Upper lobe of left lung (tissue), 6 donors: ENCODE measurements around the gene FBLN2. TPM values are rescaled to one million over a fixed set of nuclear protein-coding genes. Genes with fewer than 3 reads are reported as not detected.

ENCODE experiments used
- ATAC-seq, 2 donors: fragments of 200-7000 bp; cut with Tn5 transposase; one replicate each; pipeline ENCODE4 v1.9.1; 2022; ENCODE audit warnings: mild to moderate bottlenecking in 2 of 2, moderate library complexity in 2 of 2; ENCODE audit not compliant: low FRiP score in 2 of 2
- DNase-seq, 2 donors: peaks; one replicate each; pipeline ENCODE4 v3.0.0-alpha.2; 2019 to 2020
- H3K27ac ChIP-seq, 4 donors: fragments of 200-600 bp; sonication (generic); one replicate each; pipeline ENCODE4 v1.5.1; 2016 to 2019
- H3K27me3 ChIP-seq, 4 donors: fragments of 200-600 bp; sonication (generic); one replicate each; pipeline ENCODE4 v1.5.1; 2017 to 2019
- H3K36me3 ChIP-seq, 4 donors: fragments of 200-600 bp; sonication (generic); one replicate each; pipeline ENCODE4 v1.5.1; 2016 to 2019
- H3K4me1 ChIP-seq, 4 donors: fragments of 200-600 bp; sonication (generic); one replicate each; pipeline ENCODE4 v1.5.1; 2018 to 2019
- H3K4me3 ChIP-seq, 4 donors: fragments of 200-600 bp; sonication (generic); one replicate each; pipeline ENCODE4 v1.5.1; 2017 to 2019; ENCODE audit warnings: mild to moderate bottlenecking in 2 of 4, moderate library complexity in 1 of 4
- H3K9me3 ChIP-seq, 4 donors: fragments of 200-600 bp; sonication (generic); one replicate each; pipeline ENCODE4 v1.5.1; 2018 to 2019
- EP300 ChIP-seq, 4 donors: sonication (generic); formaldehyde crosslinking; IDR thresholded peaks; one replicate each; pipeline ENCODE4 v1.5.1; 2017; ENCODE audit warnings: antibody characterized with exemption in 4 of 4, control low read depth in 2 of 4
- POLR2A ChIP-seq, 4 donors: fragments of 450-650 bp; IDR thresholded peaks; one replicate each; pipeline ENCODE4 v1.5.1; 2016 to 2017; ENCODE audit warnings: antibody characterized with exemption in 4 of 4, mild to moderate bottlenecking in 2 of 4
- POLR2AphosphoS5 ChIP-seq, 2 donors: sonication (generic); formaldehyde crosslinking; IDR thresholded peaks; one replicate each; pipeline ENCODE4 v1.5.1; 2017; ENCODE audit warnings: antibody characterized with exemption in 2 of 2
- WGBS, 2 donors: methylation state at CpG; one replicate each; pipeline ENCODE4 v1.1.5; 2017 to 2018; 5-methylcytosine and 5-hydroxymethylcytosine counted together
- total RNA-seq, 6 donors: library from RNA; depleted of rRNA in 4 of 6; stranded (reverse); fragments of >200 nt in 4 of 6; gene quantifications; one replicate each; pipeline versions ENCODE4 v1.1.0 to v1.2.1, GENCODE V29; 2016 to 2021
- TF ChIP-seq, protein P1 (sequence below), 6 experiments: fragments of 450-650 bp in 4 of 6; fragments of 200-600 bp in 2 of 6; sonication (generic) in 2 of 6; IDR thresholded peaks; one replicate each; pipeline ENCODE4 v1.5.1; 2016 to 2019; ENCODE audit warnings: antibody characterized with exemption in 6 of 6
- donor health status: DM: no; HTN: no; CAD: no; lungs with moderate emphysema.
- donor health status: DM: no; HTN: yes; CAD: no; lungs with severe emphysema.

The FBLN2 gene
- total RNA-seq, 6 donors from 2014 or later: 2.1 to 85.7 (median 19.5) TPM

DNA sequence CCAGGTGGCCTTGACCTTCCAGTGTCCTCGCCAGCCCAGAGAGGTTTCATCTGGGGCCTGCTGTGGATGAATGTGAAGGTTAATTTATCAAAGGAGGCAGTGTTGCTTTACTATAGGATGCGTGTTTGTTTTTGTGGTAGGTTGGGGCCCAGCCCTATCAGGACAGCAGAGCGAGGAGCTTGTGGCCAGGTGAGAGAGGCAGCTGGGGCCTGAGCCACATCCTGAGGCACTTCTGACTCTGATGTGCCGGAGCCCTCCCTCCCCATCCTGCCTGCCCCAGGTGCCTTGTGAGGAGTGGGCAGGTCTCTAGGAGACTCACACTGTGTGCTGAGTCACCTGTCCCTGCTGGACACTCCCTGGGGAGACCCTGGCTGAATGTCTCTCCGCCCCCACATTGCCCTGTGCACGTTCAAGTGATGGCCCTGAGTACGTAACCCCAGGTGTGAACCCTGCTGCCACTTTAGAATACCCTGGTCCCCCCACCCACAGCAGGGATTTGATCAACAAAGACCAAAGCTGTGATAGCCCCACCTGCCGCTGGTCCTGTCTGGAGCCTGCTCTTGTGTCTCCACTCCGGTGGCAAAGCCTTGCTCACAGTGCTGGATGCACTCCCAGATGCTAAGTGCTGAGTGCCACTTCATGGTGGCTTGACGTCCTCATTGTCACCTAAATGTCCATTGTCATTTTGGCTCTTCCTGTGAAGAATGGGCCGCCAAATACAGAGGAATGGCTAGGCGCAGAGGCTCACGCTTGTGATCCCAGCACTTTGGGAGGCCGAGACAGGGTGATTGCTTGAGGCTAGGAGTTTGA is 16.0 kb downstream of the FBLN2 start:
- DNase-seq (no peak), ATAC-seq (no peak)
- Histone ChIP-seq H3K4me1 (no peaks in the 10 kb centered on the region), H3K36me3 (no peaks in the 10 kb centered on the region), H3K9me3 (no peaks in the 10 kb centered on the region), H3K27me3 (no peaks in the 10 kb centered on the region), H3K4me3 (no peak overlapping the region), H3K27ac (no peak overlapping the region)
- WGBS, 2 donors: 84 to 90% methylated on average over 5 to 13 of the region's 14 CpGs
- TF ChIP-seq POLR2AphosphoS5 (IDR thresholded peaks at IDR 0.05) (no peak), EP300 (IDR thresholded peaks at IDR 0.05) (no peak), POLR2A (IDR thresholded peaks at IDR 0.05) (no peak)
- TF ChIP-seq, protein P1, sequence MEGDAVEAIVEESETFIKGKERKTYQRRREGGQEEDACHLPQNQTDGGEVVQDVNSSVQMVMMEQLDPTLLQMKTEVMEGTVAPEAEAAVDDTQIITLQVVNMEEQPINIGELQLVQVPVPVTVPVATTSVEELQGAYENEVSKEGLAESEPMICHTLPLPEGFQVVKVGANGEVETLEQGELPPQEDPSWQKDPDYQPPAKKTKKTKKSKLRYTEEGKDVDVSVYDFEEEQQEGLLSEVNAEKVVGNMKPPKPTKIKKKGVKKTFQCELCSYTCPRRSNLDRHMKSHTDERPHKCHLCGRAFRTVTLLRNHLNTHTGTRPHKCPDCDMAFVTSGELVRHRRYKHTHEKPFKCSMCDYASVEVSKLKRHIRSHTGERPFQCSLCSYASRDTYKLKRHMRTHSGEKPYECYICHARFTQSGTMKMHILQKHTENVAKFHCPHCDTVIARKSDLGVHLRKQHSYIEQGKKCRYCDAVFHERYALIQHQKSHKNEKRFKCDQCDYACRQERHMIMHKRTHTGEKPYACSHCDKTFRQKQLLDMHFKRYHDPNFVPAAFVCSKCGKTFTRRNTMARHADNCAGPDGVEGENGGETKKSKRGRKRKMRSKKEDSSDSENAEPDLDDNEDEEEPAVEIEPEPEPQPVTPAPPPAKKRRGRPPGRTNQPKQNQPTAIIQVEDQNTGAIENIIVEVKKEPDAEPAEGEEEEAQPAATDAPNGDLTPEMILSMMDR (IDR thresholded peaks at IDR 0.05): no peak

DNA sequence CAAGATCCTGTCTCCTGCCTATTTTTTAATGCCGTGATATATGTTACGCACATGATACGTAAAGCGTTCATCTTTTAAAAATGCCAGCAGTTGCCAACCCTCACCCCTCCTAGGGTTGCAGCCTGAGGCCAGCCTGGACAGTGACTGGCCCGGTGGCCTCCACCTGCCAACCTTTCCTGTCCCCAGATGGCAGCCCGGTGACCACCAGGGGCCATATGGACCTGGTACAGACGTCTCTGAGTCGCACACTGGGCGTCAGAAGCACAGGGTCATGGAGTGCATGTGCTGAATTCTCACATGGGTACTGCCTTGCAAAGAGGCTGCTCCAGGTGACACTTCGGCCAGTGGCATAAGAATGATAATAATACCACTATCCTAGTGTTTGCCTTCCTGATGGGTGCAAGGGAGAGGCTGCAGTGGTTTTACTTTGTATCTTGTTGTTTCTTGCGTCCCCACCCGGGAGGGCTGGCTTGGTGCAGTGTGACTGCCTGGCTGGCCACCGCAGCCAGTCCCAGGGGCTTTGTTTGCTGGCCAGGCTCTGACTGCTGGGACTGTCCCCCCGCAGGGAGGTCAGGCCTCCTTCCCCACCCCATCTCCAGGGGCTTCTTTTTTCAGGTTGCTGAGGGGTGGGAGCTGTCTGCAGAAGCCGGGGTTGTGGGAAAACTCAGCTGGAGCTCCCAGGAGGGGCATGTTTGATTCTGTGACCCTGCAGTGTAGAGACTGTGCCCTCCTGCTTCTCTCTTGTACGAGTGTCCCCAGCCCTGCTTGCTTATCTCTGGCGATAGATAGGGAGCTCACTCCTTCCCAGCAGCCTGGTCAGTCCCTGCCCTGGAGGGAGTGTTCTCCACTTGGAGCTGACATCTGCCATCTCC is 16.9 kb downstream of the FBLN2 start:
- Histone ChIP-seq H3K4me1 (no peaks in the 10 kb centered on the region), H3K36me3 (no peaks in the 10 kb centered on the region), H3K27me3 (no peaks in the 10 kb centered on the region), H3K4me3 (no peak overlapping the region), H3K9me3 (no peaks in the 10 kb centered on the region), H3K27ac (no peak overlapping the region)
- DNase-seq (peak in 1 of 2 donors; percentile 38), ATAC-seq (no peak)
- no peak for TF ChIP-seq POLR2A (IDR thresholded peaks at IDR 0.05)
- TF ChIP-seq, protein P1 (IDR thresholded peaks at IDR 0.05): no peak
- no peak for TF ChIP-seq EP300 (IDR thresholded peaks at IDR 0.05)
- no peak for TF ChIP-seq POLR2AphosphoS5 (IDR thresholded peaks at IDR 0.05)
- WGBS, 2 donors: 76 to 85% methylated on average over 11 to 17 of the region's 17 CpGs

DNA sequence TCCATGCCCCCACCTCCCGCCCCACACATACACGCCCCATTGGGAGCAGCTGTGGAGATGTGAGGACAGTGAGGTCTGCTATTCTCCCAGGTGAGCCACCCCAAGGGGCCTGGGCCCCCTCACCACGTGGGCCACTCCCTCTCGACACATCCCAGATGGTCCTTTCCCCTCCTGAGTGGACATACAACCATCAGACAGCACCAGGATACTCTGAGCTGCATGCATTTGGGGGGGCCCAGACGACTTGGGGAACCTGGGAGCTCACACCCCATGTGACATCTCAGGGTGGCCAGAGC is 17.5 kb downstream of the FBLN2 start:
- TF ChIP-seq POLR2A (IDR thresholded peaks at IDR 0.05): no peak
- no peak for TF ChIP-seq EP300 (IDR thresholded peaks at IDR 0.05)
- TF ChIP-seq, protein P1 (IDR thresholded peaks at IDR 0.05): no peak
- TF ChIP-seq POLR2AphosphoS5 (IDR thresholded peaks at IDR 0.05): no peak

GRCh38 chr3:13566769-13567310 is 17.9 kb downstream of the FBLN2 start:
- Histone ChIP-seq H3K9me3 (no peaks in the 10 kb centered on the region), H3K4me3 (no peak overlapping the region), H3K36me3 (no peaks in the 10 kb centered on the region), H3K4me1 (no peaks in the 10 kb centered on the region), H3K27ac (no peak overlapping the region), H3K27me3 (no peaks in the 10 kb centered on the region)
- TF ChIP-seq POLR2AphosphoS5 (IDR thresholded peaks at IDR 0.05): no peak
- TF ChIP-seq EP300 (IDR thresholded peaks at IDR 0.05): no peak
- TF ChIP-seq, protein P1 (IDR thresholded peaks at IDR 0.05): no peak
- TF ChIP-seq POLR2A (IDR thresholded peaks at IDR 0.05): no peak
- peak in 1 of 2 donors; percentile 33 for DNase-seq
- WGBS, 2 donors: 75 to 79% methylated on average over 9 of the region's 9 CpGs
- no peak for ATAC-seq

More for the DNA sequence above, 17.5 kb downstream of the FBLN2 start:
- no peaks in the 10 kb centered on the region for H3K36me3 ChIP-seq
- H3K4me3 ChIP-seq: no peak overlapping the region
- ATAC-seq (no peak), DNase-seq (peak in 1 of 2 donors; percentile 36)
- H3K9me3 ChIP-seq: no peaks in the 10 kb centered on the region
- H3K27ac ChIP-seq: no peak overlapping the region
- H3K27me3 ChIP-seq: no peaks in the 10 kb centered on the region
- 76 to 78% methylated on average over 4 to 5 of the region's 5 CpGs for WGBS, 2 donors
- H3K4me1 ChIP-seq: no peaks in the 10 kb centered on the region
